K562 (cell line): ENCODE measurements around the gene GMDS.

Experiments
- CHD2 ChIP-seq: IDR thresholded peaks from 2 replicates; pipeline ENCODE4 v1.6.1; 2011; ENCODE audit warnings: low read depth, low read length
- FOXK2 ChIP-seq, 2 experiments: fragments of 450-650 bp; IDR thresholded peaks in 1 of 2; conservative IDR thresholded peaks in 1 of 2; 2 replicates each; pipeline ENCODE4 v1.6.1; 2016; ENCODE audit warnings: low read depth in 2 of 2, mild to moderate bottlenecking in 1 of 2
- L3MBTL2 ChIP-seq: fragments of 450-650 bp; IDR thresholded peaks from 2 replicates; pipeline ENCODE4 v1.6.1; 2016; ENCODE audit warnings: mild to moderate bottlenecking, moderate library complexity
- SAP30 ChIP-seq: fragments of 200-600 bp; sonication (generic); IDR thresholded peaks from 2 replicates; pipeline ENCODE4 v1.6.1; 2012; ENCODE audit warnings: borderline replicate concordance, low read depth, mild to moderate bottlenecking, moderate library complexity, low read length, control low read depth, inconsistent platforms; ENCODE audit not compliant: insufficient read depth, poor library complexity, severe bottlenecking
- ZNF239 ChIP-seq: fragments of 250-450 bp; sonication (Bioruptor Pico); IDR thresholded peaks from 2 replicates; pipeline ENCODE4 v1.4.0; 2020; ENCODE audit warnings: mild to moderate bottlenecking
- ZNF780A ChIP-seq: fragments of 250-450 bp; sonication (Bioruptor Pico); IDR thresholded peaks from 2 replicates; pipeline ENCODE4 v1.5.0; 2021; ENCODE audit warnings: mild to moderate bottlenecking
- TF ChIP-seq, protein P1 (sequence below): sonication (generic); formaldehyde crosslinking; IDR thresholded peaks from 2 replicates; pipeline ENCODE4 v1.8.1; 2023; ENCODE audit warnings: mild to moderate bottlenecking, missing genetic modification reagents, moderate library complexity
- TF ChIP-seq, protein P2 (sequence below), 3 experiments: IDR thresholded peaks in 2 of 3; conservative IDR thresholded peaks in 1 of 3; 2 replicates each; pipeline ENCODE4 v1.5.1; 2011 to 2012; ENCODE audit warnings: low read length in 3 of 3, mild to moderate bottlenecking in 3 of 3, control low read depth in 2 of 3, improper control_type of control experiment in 1 of 3, inconsistent platforms in 1 of 3, low read depth in 1 of 3, mixed read lengths in 1 of 3, moderate library complexity in 1 of 3; ENCODE audit not compliant: insufficient read depth in 2 of 3
- TF ChIP-seq, protein P3 (sequence below): sonication (generic); formaldehyde crosslinking; IDR thresholded peaks from 2 replicates; pipeline ENCODE4 v1.9.0; 2022; ENCODE audit warnings: mild to moderate bottlenecking, missing genetic modification reagents
- TF ChIP-seq, protein P4 (sequence below): fragments of 450-650 bp; formaldehyde crosslinking; IDR thresholded peaks from 2 replicates; pipeline ENCODE4 v1.4.0; 2022; ENCODE audit warnings: missing genetic modification characterization

DNA sequence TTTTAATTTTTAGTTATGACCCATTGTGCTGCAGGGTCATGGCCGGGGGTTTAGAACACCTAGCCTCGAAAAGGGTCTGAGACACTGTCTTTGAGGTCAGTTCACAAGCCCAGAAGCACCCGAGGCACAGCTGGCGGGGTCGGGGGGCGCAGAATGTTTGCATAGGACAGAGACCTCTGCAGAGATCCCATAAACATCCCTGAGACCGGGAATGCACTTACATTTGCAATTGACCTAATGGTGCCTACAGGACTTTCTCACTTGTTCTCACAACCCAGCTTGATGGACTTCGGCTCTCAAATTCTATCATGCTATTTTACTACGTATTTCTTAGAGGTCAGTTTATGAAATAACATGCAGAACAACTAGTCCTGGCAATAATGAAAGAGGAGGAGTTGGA, 669.2 kb downstream of the GMDS start:
- TF ChIP-seq, protein P1, sequence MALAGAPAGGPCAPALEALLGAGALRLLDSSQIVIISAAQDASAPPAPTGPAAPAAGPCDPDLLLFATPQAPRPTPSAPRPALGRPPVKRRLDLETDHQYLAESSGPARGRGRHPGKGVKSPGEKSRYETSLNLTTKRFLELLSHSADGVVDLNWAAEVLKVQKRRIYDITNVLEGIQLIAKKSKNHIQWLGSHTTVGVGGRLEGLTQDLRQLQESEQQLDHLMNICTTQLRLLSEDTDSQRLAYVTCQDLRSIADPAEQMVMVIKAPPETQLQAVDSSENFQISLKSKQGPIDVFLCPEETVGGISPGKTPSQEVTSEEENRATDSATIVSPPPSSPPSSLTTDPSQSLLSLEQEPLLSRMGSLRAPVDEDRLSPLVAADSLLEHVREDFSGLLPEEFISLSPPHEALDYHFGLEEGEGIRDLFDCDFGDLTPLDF (CRISPR knock-in tag): no peak
- TF ChIP-seq FOXK2 (conservative IDR thresholded peaks at IDR 0.05 in 1 of 2, IDR thresholded peaks at IDR 0.05 in 1 of 2; ENCODE audit: low read depth in 2 of 2) (no peak), SAP30 (no peak), ZNF239 (CRISPR knock-in tag) (no peak), CHD2 (no peak), ZNF780A (CRISPR knock-in tag) (no peak), L3MBTL2 (no peak)
- TF ChIP-seq, protein P2, sequence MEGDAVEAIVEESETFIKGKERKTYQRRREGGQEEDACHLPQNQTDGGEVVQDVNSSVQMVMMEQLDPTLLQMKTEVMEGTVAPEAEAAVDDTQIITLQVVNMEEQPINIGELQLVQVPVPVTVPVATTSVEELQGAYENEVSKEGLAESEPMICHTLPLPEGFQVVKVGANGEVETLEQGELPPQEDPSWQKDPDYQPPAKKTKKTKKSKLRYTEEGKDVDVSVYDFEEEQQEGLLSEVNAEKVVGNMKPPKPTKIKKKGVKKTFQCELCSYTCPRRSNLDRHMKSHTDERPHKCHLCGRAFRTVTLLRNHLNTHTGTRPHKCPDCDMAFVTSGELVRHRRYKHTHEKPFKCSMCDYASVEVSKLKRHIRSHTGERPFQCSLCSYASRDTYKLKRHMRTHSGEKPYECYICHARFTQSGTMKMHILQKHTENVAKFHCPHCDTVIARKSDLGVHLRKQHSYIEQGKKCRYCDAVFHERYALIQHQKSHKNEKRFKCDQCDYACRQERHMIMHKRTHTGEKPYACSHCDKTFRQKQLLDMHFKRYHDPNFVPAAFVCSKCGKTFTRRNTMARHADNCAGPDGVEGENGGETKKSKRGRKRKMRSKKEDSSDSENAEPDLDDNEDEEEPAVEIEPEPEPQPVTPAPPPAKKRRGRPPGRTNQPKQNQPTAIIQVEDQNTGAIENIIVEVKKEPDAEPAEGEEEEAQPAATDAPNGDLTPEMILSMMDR (IDR thresholded peaks at IDR 0.05 in 2 of 3, conservative IDR thresholded peaks at IDR 0.05 in 1 of 3; ENCODE audit: insufficient read depth in 2 of 3, low read depth in 1 of 3, low read length in 3 of 3): no peak
- TF ChIP-seq, protein P3, sequence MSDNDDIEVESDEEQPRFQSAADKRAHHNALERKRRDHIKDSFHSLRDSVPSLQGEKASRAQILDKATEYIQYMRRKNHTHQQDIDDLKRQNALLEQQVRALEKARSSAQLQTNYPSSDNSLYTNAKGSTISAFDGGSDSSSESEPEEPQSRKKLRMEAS: no peak
- TF ChIP-seq, protein P4, sequence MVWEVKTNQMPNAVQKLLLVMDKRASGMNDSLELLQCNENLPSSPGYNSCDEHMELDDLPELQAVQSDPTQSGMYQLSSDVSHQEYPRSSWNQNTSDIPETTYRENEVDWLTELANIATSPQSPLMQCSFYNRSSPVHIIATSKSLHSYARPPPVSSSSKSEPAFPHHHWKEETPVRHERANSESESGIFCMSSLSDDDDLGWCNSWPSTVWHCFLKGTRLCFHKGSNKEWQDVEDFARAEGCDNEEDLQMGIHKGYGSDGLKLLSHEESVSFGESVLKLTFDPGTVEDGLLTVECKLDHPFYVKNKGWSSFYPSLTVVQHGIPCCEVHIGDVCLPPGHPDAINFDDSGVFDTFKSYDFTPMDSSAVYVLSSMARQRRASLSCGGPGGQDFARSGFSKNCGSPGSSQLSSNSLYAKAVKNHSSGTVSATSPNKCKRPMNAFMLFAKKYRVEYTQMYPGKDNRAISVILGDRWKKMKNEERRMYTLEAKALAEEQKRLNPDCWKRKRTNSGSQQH (CRISPR knock-in tag): no peak
